ENCODE measurements around the gene HAX1.

DNA sequence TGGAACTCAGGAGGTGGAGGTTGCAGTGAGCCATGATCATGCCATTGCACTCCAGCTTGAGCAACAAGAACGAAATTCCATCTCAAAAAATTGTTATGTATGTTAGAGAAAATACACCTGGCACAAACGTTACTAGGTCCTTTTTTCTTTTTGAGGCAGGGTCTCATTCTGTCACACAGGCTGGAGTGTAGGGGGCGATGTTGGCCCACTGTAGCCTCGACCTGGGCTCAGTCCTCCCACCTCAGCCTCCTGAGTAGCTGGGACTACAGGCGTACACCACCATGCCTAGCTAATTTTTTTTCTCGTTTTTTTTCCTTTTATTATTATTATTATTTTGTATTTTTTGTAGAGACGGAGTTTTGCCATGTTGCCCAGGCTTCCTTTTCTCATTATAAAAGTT is 4.4 kb downstream of the HAX1 start:
- TF ChIP-seq, protein P1, sequence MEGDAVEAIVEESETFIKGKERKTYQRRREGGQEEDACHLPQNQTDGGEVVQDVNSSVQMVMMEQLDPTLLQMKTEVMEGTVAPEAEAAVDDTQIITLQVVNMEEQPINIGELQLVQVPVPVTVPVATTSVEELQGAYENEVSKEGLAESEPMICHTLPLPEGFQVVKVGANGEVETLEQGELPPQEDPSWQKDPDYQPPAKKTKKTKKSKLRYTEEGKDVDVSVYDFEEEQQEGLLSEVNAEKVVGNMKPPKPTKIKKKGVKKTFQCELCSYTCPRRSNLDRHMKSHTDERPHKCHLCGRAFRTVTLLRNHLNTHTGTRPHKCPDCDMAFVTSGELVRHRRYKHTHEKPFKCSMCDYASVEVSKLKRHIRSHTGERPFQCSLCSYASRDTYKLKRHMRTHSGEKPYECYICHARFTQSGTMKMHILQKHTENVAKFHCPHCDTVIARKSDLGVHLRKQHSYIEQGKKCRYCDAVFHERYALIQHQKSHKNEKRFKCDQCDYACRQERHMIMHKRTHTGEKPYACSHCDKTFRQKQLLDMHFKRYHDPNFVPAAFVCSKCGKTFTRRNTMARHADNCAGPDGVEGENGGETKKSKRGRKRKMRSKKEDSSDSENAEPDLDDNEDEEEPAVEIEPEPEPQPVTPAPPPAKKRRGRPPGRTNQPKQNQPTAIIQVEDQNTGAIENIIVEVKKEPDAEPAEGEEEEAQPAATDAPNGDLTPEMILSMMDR (IDR thresholded peaks at IDR 0.05) = peak in 3 of 6 experiments; percentile 6 to 26 (median 20)
- no peak for TF ChIP-seq POLR2A (IDR thresholded peaks at IDR 0.05)

Data from Peyer's patch (tissue), 4 donors.